Neural cell (in vitro differentiated cells): ENCODE measurements around the gene KCNAB2. TPM values are rescaled to one million over a fixed set of nuclear protein-coding genes. Genes with fewer than 3 reads are reported as not detected.

ENCODE experiments used
- H2AFZ ChIP-seq: fragments of 200-600, 300-800 bp; sonication (generic), shearing (Covaris generic); 2 replicates; pipeline ENCODE4 v1.6.0; 2014; ENCODE audit warnings: low read depth, mild to moderate bottlenecking, antibody characterized with exemption, low read length, moderate library complexity
- H3F3A ChIP-seq: fragments of 200-600 bp; shearing (Covaris generic); 2 replicates; pipeline ENCODE4 v1.6.1; 2016; ENCODE audit warnings: mild to moderate bottlenecking, moderate library complexity, mixed read lengths, antibody characterized with exemption, low read length; ENCODE audit not compliant: insufficient read depth, poor library complexity, severe bottlenecking
- H3K27ac ChIP-seq: fragments of 200-600, 300-800 bp; sonication (generic), shearing (Covaris generic); 2 replicates; pipeline ENCODE4 v1.5.1; 2014; ENCODE audit warnings: mild to moderate bottlenecking, low read length, moderate library complexity
- H3K27me3 ChIP-seq: fragments of 300-800, 200-600 bp; sonication (generic), shearing (Covaris generic); 2 replicates; pipeline ENCODE4 v1.6.0; 2014; ENCODE audit warnings: mild to moderate bottlenecking, low read depth, low read length, moderate library complexity; ENCODE audit not compliant: insufficient read depth
- H3K36me3 ChIP-seq: fragments of 300-800, 200-600 bp; sonication (generic), shearing (Covaris generic); 2 replicates; pipeline ENCODE4 v1.5.1; 2014; ENCODE audit warnings: mild to moderate bottlenecking, antibody characterized with exemption, low read length, moderate library complexity; ENCODE audit not compliant: insufficient read depth
- H3K4me2 ChIP-seq: fragments of 300-800, 200-600 bp; sonication (generic), shearing (Covaris generic); 2 replicates; pipeline ENCODE4 v1.6.0; 2014; ENCODE audit warnings: mild to moderate bottlenecking, low read length
- H3K4me3 ChIP-seq: fragments of 300-800, 200-600 bp; sonication (generic), shearing (Covaris generic); 2 replicates; pipeline ENCODE4 v1.5.1; 2014; ENCODE audit warnings: mild to moderate bottlenecking, low read length, moderate library complexity
- H3K79me2 ChIP-seq: fragments of 200-600 bp; shearing (Covaris generic); replicated peaks from 2 replicates; pipeline ENCODE4 v1.6.0; 2014; ENCODE audit warnings: mild to moderate bottlenecking, low read length, moderate library complexity; ENCODE audit not compliant: insufficient read depth
- H3K9ac ChIP-seq: fragments of 300-800, 200-600 bp; sonication (generic), shearing (Covaris generic); 2 replicates; pipeline ENCODE4 v1.6.1; 2016; ENCODE audit warnings: mild to moderate bottlenecking, low read length, mixed read lengths
- H3K9me2 ChIP-seq: fragments of 200-600 bp; shearing (Covaris generic); 2 replicates; pipeline ENCODE4 v1.6.1; 2016; ENCODE audit warnings: mild to moderate bottlenecking, low read length, mixed read lengths; ENCODE audit not compliant: insufficient read depth
- H3K9me3 ChIP-seq: fragments of 200-600, 300-800 bp; sonication (generic), shearing (Covaris generic); 2 replicates; pipeline ENCODE4 v1.6.1; 2016; ENCODE audit warnings: mild to moderate bottlenecking, mixed run types, low read length, moderate library complexity, mixed read lengths
- H4K20me1 ChIP-seq: fragments of 200-600 bp; shearing (Covaris generic); 2 replicates; pipeline ENCODE4 v1.6.1; 2016; ENCODE audit warnings: mild to moderate bottlenecking, mixed run types; ENCODE audit not compliant: insufficient read depth
- CTCF ChIP-seq: fragments of 450-650 bp; IDR thresholded peaks from 2 replicates; pipeline ENCODE4 v1.5.1; 2014; ENCODE audit warnings: antibody characterized with exemption, mild to moderate bottlenecking, moderate library complexity; ENCODE audit not compliant: poor library complexity, severe bottlenecking
- EP300 ChIP-seq: fragments of 450-650 bp; conservative IDR thresholded peaks from 2 replicates; pipeline ENCODE4 v1.6.1; 2014; ENCODE audit warnings: antibody characterized with exemption, mild to moderate bottlenecking, moderate library complexity; ENCODE audit not compliant: poor library complexity, severe bottlenecking
- EZH2 ChIP-seq: fragments of 200-600, 300-800 bp; shearing (Covaris generic), sonication (generic); IDR thresholded peaks from 2 replicates; pipeline ENCODE4 v1.6.1; 2014; ENCODE audit warnings: antibody characterized with exemption, low read length, borderline replicate concordance, mild to moderate bottlenecking; ENCODE audit not compliant: insufficient read depth, poor library complexity, severe bottlenecking
- MXI1 ChIP-seq: fragments of 450-650 bp; conservative IDR thresholded peaks from 2 replicates; pipeline ENCODE4 v1.6.1; 2014; ENCODE audit warnings: antibody characterized with exemption, mild to moderate bottlenecking; ENCODE audit not compliant: poor library complexity, severe bottlenecking
- POLR2AphosphoS5 ChIP-seq: IDR thresholded peaks from 2 replicates; pipeline ENCODE4 v1.6.1; 2012
- RAD21 ChIP-seq: fragments of 450-650 bp; conservative IDR thresholded peaks from 2 replicates; pipeline ENCODE4 v1.6.1; 2014; ENCODE audit warnings: antibody characterized with exemption, mild to moderate bottlenecking, moderate library complexity
- REST ChIP-seq: IDR thresholded peaks from 2 replicates; pipeline ENCODE4 v1.6.1; 2012; ENCODE audit warnings: borderline replicate concordance
- SMC3 ChIP-seq: fragments of 450-650 bp; conservative IDR thresholded peaks from 2 replicates; pipeline ENCODE4 v1.6.1; 2014; ENCODE audit warnings: antibody characterized with exemption, mild to moderate bottlenecking, moderate library complexity; ENCODE audit not compliant: poor library complexity
- TAF1 ChIP-seq: IDR thresholded peaks from 2 replicates; pipeline ENCODE4 v1.6.1; 2012; ENCODE audit warnings: low read depth
- polyA plus RNA-seq: library from polyadenylated mRNA; depleted of rRNA; stranded (reverse); fragments of >200 nt; gene quantifications from 2 replicates; pipeline ENCODE4 v1.2.3, GENCODE V29; 2014

Gene KCNAB2
- polyA plus RNA-seq, 1 donor from 2014 or later: 11.7 TPM

GRCh38 chr1:6027591-6027990 is 18.1 kb upstream of the KCNAB2 start:
- H3K27ac ChIP-seq: no peak overlapping the region
- no peak overlapping the region for H3K4me3 ChIP-seq
- H3K36me3 ChIP-seq: no peaks in the 10 kb centered on the region
- no peak overlapping the region for H2AFZ ChIP-seq
- no peak overlapping the region for H3K9ac ChIP-seq
- no peaks in the 10 kb centered on the region for H3K27me3 ChIP-seq
- H3K9me2 ChIP-seq: no peaks in the 10 kb centered on the region
- no peak for TF ChIP-seq RAD21
- TF ChIP-seq EZH2: no peak
- TF ChIP-seq POLR2AphosphoS5: no peak
- no peak for TF ChIP-seq TAF1
- TF ChIP-seq REST: no peak
- TF ChIP-seq SMC3: no peak
- TF ChIP-seq MXI1: no peak
- no peak for TF ChIP-seq EP300
- no peak for TF ChIP-seq CTCF
- no peak overlapping the region for H3K4me2 ChIP-seq
- H3K9me3 ChIP-seq: no peaks in the 10 kb centered on the region
- H3K79me2 ChIP-seq: no peaks in the 10 kb centered on the region
- H4K20me1 ChIP-seq: no peaks in the 10 kb centered on the region
- no peaks in the 10 kb centered on the region for H3F3A ChIP-seq

GRCh38 chr1:6028042-6028850 is 17.4 kb upstream of the KCNAB2 start:
- H3K9me3 ChIP-seq: no peaks in the 10 kb centered on the region
- no peaks in the 10 kb centered on the region for H3F3A ChIP-seq
- H2AFZ ChIP-seq: no peak overlapping the region
- H3K79me2 ChIP-seq: no peaks in the 10 kb centered on the region
- TF ChIP-seq TAF1 (no peak), POLR2AphosphoS5 (no peak), REST (no peak), EZH2 (no peak), EP300 (no peak), CTCF (no peak), SMC3 (no peak), MXI1 (no peak), RAD21 (no peak)
- H3K9ac ChIP-seq: no peak overlapping the region
- no peak overlapping the region for H3K27ac ChIP-seq
- no peaks in the 10 kb centered on the region for H3K27me3 ChIP-seq
- no peak overlapping the region for H3K4me3 ChIP-seq
- no peaks in the 10 kb centered on the region for H3K36me3 ChIP-seq
- no peak overlapping the region for H3K4me2 ChIP-seq
- H3K9me2 ChIP-seq: no peaks in the 10 kb centered on the region
- no peaks in the 10 kb centered on the region for H4K20me1 ChIP-seq
